GM23338 (cell line): ENCODE measurements around the gene LIPG. TPM values are rescaled to one million over a fixed set of nuclear protein-coding genes. Genes with fewer than 3 reads are reported as not detected.

Experiments
- ATAC-seq: fragments of 200-7000 bp; cut with Tn5 transposase; 3 replicates; pipeline ENCODE4 v1.9.1; 2020
- DNase-seq: peaks from one replicate; pipeline ENCODE4 v3.0.0-alpha.2; 2015; ENCODE audit warnings: low spot score
- H2AFZ ChIP-seq: fragments of 200-600 bp; sonication (generic); 2 replicates; pipeline ENCODE4 v1.8.0; 2016; ENCODE audit warnings: antibody characterized with exemption, mild to moderate bottlenecking, moderate library complexity
- H3F3A ChIP-seq: fragments of 200-600 bp; sonication (generic); replicated peaks from 2 replicates; pipeline ENCODE4 v1.8.0; 2017; ENCODE audit warnings: antibody characterized with exemption, mixed run types, low read depth
- H3K27ac ChIP-seq: fragments of 200-600 bp; sonication (generic); 2 replicates; pipeline ENCODE4 v1.6.1; 2016; ENCODE audit warnings: low read depth
- H3K27me3 ChIP-seq: fragments of 200-600 bp; sonication (generic); 2 replicates; pipeline ENCODE4 v1.8.0; 2016; ENCODE audit warnings: mild to moderate bottlenecking, mixed run types, moderate library complexity; ENCODE audit not compliant: insufficient read depth
- H3K36me3 ChIP-seq: fragments of 200-600 bp; sonication (generic); 2 replicates; pipeline ENCODE4 v1.8.0; 2016; ENCODE audit warnings: mild to moderate bottlenecking; ENCODE audit not compliant: insufficient read depth
- H3K4me1 ChIP-seq: fragments of 200-600 bp; sonication (generic); 2 replicates; pipeline ENCODE4 v1.8.0; 2016; ENCODE audit warnings: mild to moderate bottlenecking, moderate library complexity; ENCODE audit not compliant: insufficient read depth
- H3K4me2 ChIP-seq: fragments of 200-600 bp; sonication (generic); 2 replicates; pipeline ENCODE4 v1.7.1; 2017; ENCODE audit warnings: mixed run types
- H3K4me3 ChIP-seq: fragments of 200-600 bp; sonication (generic); 2 replicates; pipeline ENCODE4 v1.6.1; 2016; ENCODE audit warnings: mixed run types
- H3K79me2 ChIP-seq: fragments of 200-600 bp; sonication (generic); replicated peaks from 2 replicates; pipeline ENCODE4 v1.8.0; 2017; ENCODE audit warnings: mild to moderate bottlenecking; ENCODE audit not compliant: insufficient read depth
- H3K9me2 ChIP-seq: fragments of 200-600 bp; sonication (generic); 2 replicates; pipeline ENCODE4 v1.8.0; 2017; ENCODE audit not compliant: insufficient read depth
- H4K20me1 ChIP-seq: fragments of 200-600 bp; sonication (generic); replicated peaks from 2 replicates; pipeline ENCODE4 v1.8.0; 2017; ENCODE audit warnings: mild to moderate bottlenecking; ENCODE audit not compliant: insufficient read depth
- H3K27ac Mint-ChIP-seq: 2 replicates; pipeline ENCODE4 v1.8.0; 2020; ENCODE audit warnings: inconsistent platforms, mild to moderate bottlenecking, moderate library complexity, mixed read lengths
- H3K27me3 Mint-ChIP-seq: 3 replicates; pipeline ENCODE4 v1.8.0; 2022; ENCODE audit warnings: low read depth, mild to moderate bottlenecking, moderate library complexity, mixed read lengths, inconsistent platforms; ENCODE audit not compliant: insufficient read depth, poor library complexity
- H3K36me3 Mint-ChIP-seq: 3 replicates; pipeline ENCODE4 v1.8.0; 2021; ENCODE audit warnings: low read depth, mild to moderate bottlenecking, inconsistent platforms, moderate library complexity, mixed read lengths
- H3K4me1 Mint-ChIP-seq: 3 replicates; pipeline ENCODE4 v1.8.0; 2020; ENCODE audit warnings: mild to moderate bottlenecking, inconsistent platforms, mixed read lengths
- H3K4me3 Mint-ChIP-seq: 3 replicates; pipeline ENCODE4 v1.8.0; 2021; ENCODE audit warnings: moderate library complexity, mild to moderate bottlenecking, inconsistent platforms, mixed read lengths
- H3K9me3 Mint-ChIP-seq: 3 replicates; pipeline ENCODE4 v1.8.0; 2020; ENCODE audit warnings: moderate library complexity, mild to moderate bottlenecking, inconsistent platforms, mixed read lengths
- CREB1 ChIP-seq: fragments of 250-450 bp; sonication (Bioruptor Pico); IDR thresholded peaks from 2 replicates; pipeline ENCODE4 v1.5.0; 2020; ENCODE audit warnings: low read depth, mild to moderate bottlenecking, moderate library complexity
- CTCF ChIP-seq, 2 experiments: fragments of 200-600 bp in 1 of 2; sonication (generic) in 1 of 2; conservative IDR thresholded peaks; 2 replicates each; pipeline versions ENCODE4 v1.5.1 to v1.6.1; 2016 to 2017; ENCODE audit warnings: antibody characterized with exemption in 2 of 2, low read depth in 2 of 2, mild to moderate bottlenecking in 2 of 2, moderate library complexity in 1 of 2
- EZH2 ChIP-seq: fragments of 200-600 bp; sonication (generic); IDR thresholded peaks from one replicate; pipeline ENCODE4 v1.8.0; 2017; ENCODE audit warnings: antibody characterized with exemption, mild to moderate bottlenecking, low read depth; ENCODE audit not compliant: unreplicated experiment
- EZH2phosphoT487 ChIP-seq: fragments of 200-600 bp; sonication (generic); IDR thresholded peaks from one replicate; pipeline ENCODE4 v1.8.1; 2018; ENCODE audit warnings: antibody characterized with exemption; ENCODE audit not compliant: unreplicated experiment
- JUNB ChIP-seq: IDR thresholded peaks from one replicate; pipeline ENCODE4 v1.6.1; 2016; ENCODE audit warnings: antibody characterized with exemption; ENCODE audit not compliant: unreplicated experiment
- NANOG ChIP-seq: IDR thresholded peaks from 2 replicates; pipeline ENCODE4 v1.6.1; 2016; ENCODE audit warnings: antibody characterized with exemption, borderline replicate concordance
- POLR2AphosphoS5 ChIP-seq: IDR thresholded peaks from 2 replicates; pipeline ENCODE4 v1.6.1; 2016; ENCODE audit warnings: antibody characterized with exemption, low read depth
- REST ChIP-seq: IDR thresholded peaks from one replicate; pipeline ENCODE4 v1.6.1; 2018; ENCODE audit warnings: antibody characterized with exemption; ENCODE audit not compliant: unreplicated experiment
- STAT1 ChIP-seq: IDR thresholded peaks from one replicate; pipeline ENCODE4 v1.6.1; 2016; ENCODE audit warnings: antibody characterized with exemption; ENCODE audit not compliant: unreplicated experiment
- ZNF114 ChIP-seq: fragments of 250-450 bp; sonication (Bioruptor Pico); IDR thresholded peaks from 2 replicates; pipeline ENCODE4 v1.5.0; 2020; ENCODE audit warnings: mild to moderate bottlenecking, moderate library complexity
- ZNF331 ChIP-seq: fragments of 250-450 bp; sonication (Bioruptor Pico); IDR thresholded peaks from 2 replicates; pipeline ENCODE4 v1.5.0; 2020; ENCODE audit warnings: low read depth, mild to moderate bottlenecking, moderate library complexity
- ZNF462 ChIP-seq: fragments of 250-450 bp; sonication (Bioruptor Pico); IDR thresholded peaks from 2 replicates; pipeline ENCODE4 v1.5.0; 2020; ENCODE audit warnings: mild to moderate bottlenecking, moderate library complexity
- polyA plus RNA-seq: library from polyadenylated mRNA; unstranded; fragments of >200 nt; fragmentation: Nextera tagmentation; extraction: Ambion mirVana; gene quantifications from 2 replicates; pipeline ENCODE4 v1.2.1, GENCODE V29; 2016
- total RNA-seq: library from RNA; depleted of rRNA; stranded (reverse); fragments of >200 nt; shearing (Covaris generic); gene quantifications from 2 replicates; pipeline ENCODE4 v1.2.3, GENCODE V29; 2014
- TF ChIP-seq, protein P1 (sequence below): IDR thresholded peaks from 2 replicates; pipeline ENCODE4 v1.6.1; 2016; ENCODE audit warnings: antibody characterized with exemption

LIPG gene
- total and polyA plus RNA-seq, 2 experiments from 2014 or later = 4.9 to 17.7 TPM

GRCh38 chr18:49572611-49573345 is 10.9 kb downstream of the LIPG start:
- no peaks in the 10 kb centered on the region for H3K79me2 ChIP-seq
- Mint-ChIP-seq H3K36me3 (peaks cover 32% of the 10 kb centered on the region), H3K4me1 (no peaks in the 10 kb centered on the region), H3K4me3 (no peak overlapping the region), H3K27ac (no peak overlapping the region), H3K27me3 (peaks cover 2% of the 10 kb centered on the region), H3K9me3 (no peaks in the 10 kb centered on the region)
- H3K36me3 ChIP-seq = peaks cover 9% of the 10 kb centered on the region; the same call in 1 of the 2 replicates
- H3F3A ChIP-seq = no peaks in the 10 kb centered on the region
- DNase-seq (no peak), ATAC-seq (peak; percentile 46; the same call in 1 of the 3 replicates)
- no peak overlapping the region for H3K27ac ChIP-seq
- no peak overlapping the region for H3K4me2 ChIP-seq
- H3K27me3 ChIP-seq = no peaks in the 10 kb centered on the region
- no peak overlapping the region for H3K4me3 ChIP-seq
- no peak overlapping the region for H2AFZ ChIP-seq
- 0 out of 2 replicates have a peak, but pooled peaks cover 5% of the 10 kb centered on the region for H4K20me1 ChIP-seq
- TF ChIP-seq, protein P1, sequence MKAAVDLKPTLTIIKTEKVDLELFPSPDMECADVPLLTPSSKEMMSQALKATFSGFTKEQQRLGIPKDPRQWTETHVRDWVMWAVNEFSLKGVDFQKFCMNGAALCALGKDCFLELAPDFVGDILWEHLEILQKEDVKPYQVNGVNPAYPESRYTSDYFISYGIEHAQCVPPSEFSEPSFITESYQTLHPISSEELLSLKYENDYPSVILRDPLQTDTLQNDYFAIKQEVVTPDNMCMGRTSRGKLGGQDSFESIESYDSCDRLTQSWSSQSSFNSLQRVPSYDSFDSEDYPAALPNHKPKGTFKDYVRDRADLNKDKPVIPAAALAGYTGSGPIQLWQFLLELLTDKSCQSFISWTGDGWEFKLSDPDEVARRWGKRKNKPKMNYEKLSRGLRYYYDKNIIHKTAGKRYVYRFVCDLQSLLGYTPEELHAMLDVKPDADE = no peak
- no peak for TF ChIP-seq CREB1 (CRISPR knock-in tag)
- TF ChIP-seq NANOG = no peak
- TF ChIP-seq ZNF462 (CRISPR knock-in tag) = no peak
- no peak for TF ChIP-seq EZH2phosphoT487
- no peak for TF ChIP-seq EZH2
- TF ChIP-seq CTCF (conservative IDR thresholded peaks at IDR 0.05; ENCODE audit: low read depth in 2 of 2) = no peak
- no peak for TF ChIP-seq ZNF331 (CRISPR knock-in tag)
- TF ChIP-seq JUNB = no peak
- TF ChIP-seq REST = no peak
- no peak for TF ChIP-seq STAT1
- no peak for TF ChIP-seq POLR2AphosphoS5
- TF ChIP-seq ZNF114 (CRISPR knock-in tag) = no peak
- H3K4me1 ChIP-seq = no peaks in the 10 kb centered on the region
- no peaks in the 10 kb centered on the region for H3K9me2 ChIP-seq
